GM19467 (cell line): ENCODE results near the gene PTGER3.
"Not testable (repeated sequence)": the region's sequence is repeated elsewhere in the genome, so short reads cannot be mapped to it uniquely, and the experiment has no call there.

Source experiments
- ATAC-seq: cut with Tn5 transposase; IDR thresholded peaks from one replicate; pipeline ENCODE4 v1.9.1; 2021; ENCODE audit warnings: mild to moderate bottlenecking, moderate library complexity; ENCODE audit not compliant: unreplicated experiment

PTGER3 gene

DNA sequence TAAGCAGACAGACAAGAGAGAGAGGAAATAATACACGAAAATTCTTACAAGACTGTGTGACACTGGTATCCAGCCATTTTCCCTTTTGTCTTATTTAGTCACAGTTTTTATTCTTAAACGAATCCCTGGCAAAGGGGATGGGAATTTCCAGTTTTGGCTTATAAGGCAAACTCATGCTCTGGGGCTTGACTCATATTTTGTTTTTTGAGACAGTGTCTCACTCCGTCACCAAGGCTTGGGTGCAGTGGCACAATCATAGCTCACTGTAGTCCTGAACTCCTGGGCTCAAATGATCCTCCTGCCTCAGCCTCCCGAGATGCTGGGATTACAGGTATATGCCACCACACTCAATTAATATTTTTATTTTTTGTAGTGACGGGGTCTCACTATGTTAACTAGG is 31.9 kb downstream of the PTGER3 start:
- ATAC-seq = no peak

DNA sequence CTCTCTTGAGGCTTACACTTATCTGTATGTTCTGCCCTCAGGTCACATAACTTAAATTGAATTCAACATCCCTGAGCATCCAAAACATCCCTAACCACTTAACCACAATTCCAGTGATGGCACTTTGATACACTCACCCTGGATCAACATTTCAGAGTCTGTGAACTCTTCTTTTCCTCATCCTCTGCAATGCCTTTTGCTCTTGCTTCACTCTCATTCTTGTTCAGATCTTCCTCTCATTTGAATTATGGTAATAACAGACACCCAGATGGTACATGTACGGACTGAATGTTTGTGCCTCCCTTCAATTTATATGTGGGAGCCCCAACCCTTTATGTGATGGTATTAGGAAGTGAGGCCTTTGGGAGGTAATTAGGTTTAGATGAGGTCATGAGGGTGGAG is 33.4 kb downstream of the PTGER3 start:
- ATAC-seq = no peak

GRCh38 chr1:71002709-71003475 is 44.7 kb downstream of the PTGER3 start:
- no peak for ATAC-seq

- ATAC-seq = no peak
Observed at GRCh38 chr1:71001624-71002023, 46.0 kb downstream of the PTGER3 start.

- no peak for ATAC-seq
Observed at GRCh38 chr1:70997793-70998192, 49.8 kb downstream of the PTGER3 start.

GRCh38 chr1:70994753-70995268 is 52.8 kb downstream of the PTGER3 start:
- ATAC-seq = no peak

GRCh38 chr1:70993798-70994197 is 53.8 kb downstream of the PTGER3 start:
- ATAC-seq = no peak

GRCh38 chr1:70992521-70992920 is 55.1 kb downstream of the PTGER3 start:
- ATAC-seq = no peak

GRCh38 chr1:70990469-70991253 is 57.0 kb downstream of the PTGER3 start:
- ATAC-seq = no peak

DNA sequence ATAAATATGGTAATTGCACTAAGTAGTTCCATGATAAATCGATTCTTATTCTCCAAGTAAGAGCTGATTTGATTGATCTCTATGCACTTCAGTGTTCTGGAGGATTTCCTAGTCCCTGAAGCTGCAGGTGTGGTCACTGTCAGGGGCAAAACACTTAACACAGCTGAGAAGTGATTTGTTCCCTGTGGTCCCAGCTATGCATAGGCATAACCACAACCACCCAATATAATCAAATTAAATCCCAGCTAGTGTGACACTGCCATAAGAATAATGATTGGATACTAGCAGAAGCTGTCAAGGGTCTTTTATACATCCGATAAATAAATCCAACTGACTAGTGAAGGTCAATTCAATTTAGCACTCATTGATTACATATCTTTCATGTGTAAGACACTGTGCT is 60.1 kb downstream of the PTGER3 start:
- no peak for ATAC-seq

GRCh38 chr1:70985776-70986225 is 61.8 kb downstream of the PTGER3 start:
- ATAC-seq = not testable (repeated sequence)

DNA sequence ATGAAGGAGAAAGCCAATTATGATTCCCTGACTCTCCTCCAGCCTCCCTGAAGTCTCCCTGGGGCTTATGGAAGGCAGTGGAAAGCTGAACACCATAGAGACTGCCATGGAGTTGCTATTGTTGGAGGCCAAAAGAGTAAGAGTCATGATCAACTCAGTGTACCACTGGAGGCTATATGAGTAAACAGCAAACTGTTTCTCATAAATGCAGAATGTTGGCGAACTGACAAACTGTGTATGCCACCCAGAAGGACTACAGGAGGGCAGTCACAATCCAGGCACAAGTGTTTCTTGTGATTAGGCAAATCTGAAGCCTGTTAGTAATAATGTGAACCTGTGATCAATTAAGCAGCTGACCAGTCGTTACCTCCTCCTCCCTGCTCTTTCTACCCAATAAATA is 62.3 kb downstream of the PTGER3 start:
- ATAC-seq = not testable (repeated sequence)

DNA sequence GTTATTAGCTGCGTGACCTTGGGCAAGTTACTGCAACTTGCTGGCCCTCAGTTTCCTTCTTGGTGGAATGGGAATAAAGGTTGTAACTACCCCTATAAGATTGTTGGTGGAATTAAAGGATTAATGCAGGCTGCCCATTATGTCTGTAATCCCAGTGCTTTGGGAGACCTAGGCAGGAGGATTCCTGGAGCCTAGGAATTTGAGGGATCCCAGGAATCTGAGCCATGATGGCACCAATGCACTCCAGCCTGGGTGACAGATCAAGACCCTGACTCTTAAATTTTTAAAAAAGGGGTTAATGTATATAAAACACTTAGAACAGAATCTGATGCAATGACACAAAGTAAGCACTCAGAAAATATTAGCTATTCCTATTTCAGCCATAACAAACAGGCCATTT is 67.3 kb downstream of the PTGER3 start:
- ATAC-seq = no peak

- no peak for ATAC-seq
Observed at GRCh38 chr1:70979881-70980280, 67.7 kb downstream of the PTGER3 start.

DNA sequence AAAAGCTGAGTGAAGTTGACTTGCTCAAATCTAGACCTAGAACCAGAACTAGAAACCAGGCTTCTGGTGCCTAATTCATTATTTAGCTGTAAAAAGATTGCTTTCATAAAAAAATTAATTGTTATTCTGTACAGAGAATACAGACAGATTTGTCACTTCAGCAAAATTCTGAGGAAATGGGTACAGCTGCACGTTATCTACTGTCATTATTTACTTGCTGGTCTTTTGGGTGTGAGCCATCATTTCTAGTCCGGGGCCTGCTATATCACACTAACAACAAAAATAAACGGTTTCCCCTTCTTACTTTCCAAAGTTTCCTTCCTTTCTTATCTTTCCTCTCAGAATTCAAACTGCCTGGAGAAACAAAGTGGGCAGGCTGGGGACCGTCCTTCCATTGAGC is 68.3 kb downstream of the PTGER3 start:
- ATAC-seq = no peak

DNA sequence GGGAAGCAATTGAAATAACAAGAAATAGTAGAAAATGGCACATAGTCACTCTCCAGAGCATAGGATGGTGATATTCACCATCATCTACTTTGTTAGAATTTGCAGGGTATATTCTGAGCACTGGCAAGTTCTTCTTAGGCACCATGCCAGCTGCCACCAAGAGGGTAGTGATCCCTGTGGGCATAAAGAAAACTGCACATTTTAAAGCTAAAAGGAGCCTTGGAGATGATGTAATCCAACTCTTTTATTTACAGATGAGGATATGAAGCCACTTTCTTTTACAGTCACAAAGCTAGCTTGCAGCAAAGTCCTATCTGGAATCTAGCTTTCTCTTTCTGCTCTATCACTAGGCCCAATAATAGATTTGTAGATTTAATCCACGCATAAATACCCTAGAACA is 69.0 kb downstream of the PTGER3 start:
- no peak for ATAC-seq

- no peak for ATAC-seq
Observed at GRCh38 chr1:70977575-70977974, 70.0 kb downstream of the PTGER3 start.

- no peak for ATAC-seq
Observed at GRCh38 chr1:70977041-70977440, 70.6 kb downstream of the PTGER3 start.

DNA sequence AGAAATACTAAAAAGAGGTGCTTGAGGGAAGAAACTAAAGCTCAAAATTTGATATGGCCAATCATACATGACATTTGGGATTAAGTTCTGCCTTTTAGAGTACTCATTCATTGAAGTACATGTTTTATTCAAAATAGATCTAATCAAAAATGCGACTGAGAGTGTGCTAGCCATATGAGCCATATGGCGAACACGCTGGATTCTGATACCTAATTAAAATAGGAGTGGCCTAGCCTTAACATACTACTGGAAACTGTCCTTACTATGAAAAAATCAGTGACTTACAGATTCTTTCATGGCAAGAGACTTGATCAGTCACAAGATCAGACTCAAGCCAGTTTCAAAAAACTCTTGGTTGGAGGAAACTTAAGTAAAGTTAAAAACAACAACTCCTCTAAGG is 73.9 kb downstream of the PTGER3 start:
- no peak for ATAC-seq

DNA sequence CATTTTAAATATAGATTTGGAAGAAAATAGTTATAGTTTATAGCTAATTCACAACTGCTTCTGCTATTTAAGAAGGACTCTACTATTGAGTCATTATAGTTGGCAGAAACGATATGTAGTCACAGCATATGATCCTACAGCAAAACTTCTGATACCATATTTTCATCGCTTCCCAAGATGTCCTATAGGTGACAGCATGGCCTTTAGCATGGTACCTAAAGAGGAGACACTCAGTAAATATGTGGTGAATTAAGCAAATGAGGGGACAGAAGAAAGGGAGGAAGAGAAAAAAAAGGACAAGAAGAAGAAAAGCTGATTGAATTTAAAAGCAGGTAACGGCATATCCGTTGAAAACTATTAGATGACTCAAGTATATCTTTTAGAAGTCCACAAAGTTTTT is 77.2 kb downstream of the PTGER3 start:
- ATAC-seq = no peak

- no peak for ATAC-seq
Observed at GRCh38 chr1:70966018-70966638, 81.5 kb downstream of the PTGER3 start.

DNA sequence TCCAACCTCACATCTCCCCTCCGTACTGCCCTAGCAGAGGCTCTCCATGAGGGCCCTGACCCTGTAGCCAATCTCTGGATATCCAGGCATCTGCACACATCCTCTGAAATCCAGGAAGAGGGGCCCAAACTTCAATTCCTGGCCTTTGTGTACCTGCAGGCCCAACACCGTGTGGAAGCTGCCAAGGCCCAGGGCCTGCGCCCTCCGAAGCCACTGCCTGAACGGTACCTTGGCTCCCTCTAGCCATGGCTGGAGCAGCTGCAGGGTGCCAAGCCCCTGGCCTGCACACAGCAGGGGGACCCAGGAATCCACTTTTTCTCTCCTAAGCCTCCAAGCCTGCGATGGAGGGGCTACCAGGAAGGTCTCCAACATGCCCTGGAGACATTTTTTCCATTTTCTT is 84.2 kb downstream of the PTGER3 start:
- no peak for ATAC-seq
